Measurements from ENCODE around the gene TUBGCP3.

TUBGCP3 gene

GRCh38 chr13:112616586-112617362 is 28.8 kb upstream of the TUBGCP3 start:
- peak; percentile 62 for TF ChIP-seq CTCF (IDR thresholded peaks at IDR 0.05; ENCODE audit: low read depth, low read length)
- no peak overlapping the region for H3K4me3 ChIP-seq (ENCODE audit: low read depth, low read length)
- in situ Hi-C loops (cut with HindIII; ENCODE audit: low sequenced_read_pairs) = no loop called here
- DNase-seq (ENCODE audit: low read depth, low spot score) = peak; percentile 13

GRCh38 chr13:112615391-112615790 is 27.4 kb upstream of the TUBGCP3 start:
- no peak for DNase-seq (ENCODE audit: low read depth, low spot score)
- TF ChIP-seq CTCF (IDR thresholded peaks at IDR 0.05; ENCODE audit: low read depth, low read length) = no peak
- H3K4me3 ChIP-seq (ENCODE audit: low read depth, low read length) = no peak overlapping the region
- in situ Hi-C loops (cut with HindIII; ENCODE audit: low sequenced_read_pairs) = no loop called here

- in situ Hi-C loops (cut with HindIII; ENCODE audit: low sequenced_read_pairs) = no loop called here
- no peak overlapping the region for H3K4me3 ChIP-seq (ENCODE audit: low read depth, low read length)
- no peak for TF ChIP-seq CTCF (IDR thresholded peaks at IDR 0.05; ENCODE audit: low read depth, low read length)
- DNase-seq (ENCODE audit: low read depth, low spot score) = no peak
Measured at GRCh38 chr13:112614835-112615234, 26.9 kb upstream of the TUBGCP3 start.

GRCh38 chr13:112608212-112608611 is 20.3 kb upstream of the TUBGCP3 start:
- H3K4me3 ChIP-seq (ENCODE audit: low read depth, low read length) = no peak overlapping the region
- in situ Hi-C loops (cut with HindIII; ENCODE audit: low sequenced_read_pairs) = no loop called here
- no peak for DNase-seq (ENCODE audit: low read depth, low spot score)
- no peak for TF ChIP-seq CTCF (IDR thresholded peaks at IDR 0.05; ENCODE audit: low read depth, low read length)

GRCh38 chr13:112606109-112607001 is 18.4 kb upstream of the TUBGCP3 start:
- DNase-seq (ENCODE audit: low read depth, low spot score) = peak; percentile 87
- in situ Hi-C loops (cut with HindIII; ENCODE audit: low sequenced_read_pairs) = no loop called here
- peak; percentile 82 for TF ChIP-seq CTCF (IDR thresholded peaks at IDR 0.05; ENCODE audit: low read depth, low read length)
- peak overlapping the region; percentile 50 for H3K4me3 ChIP-seq (ENCODE audit: low read depth, low read length)

GRCh38 chr13:112605531-112605990 is 17.6 kb upstream of the TUBGCP3 start:
- H3K4me3 ChIP-seq (ENCODE audit: low read depth, low read length) = peak overlapping the region; percentile 50
- no peak for TF ChIP-seq CTCF (IDR thresholded peaks at IDR 0.05; ENCODE audit: low read depth, low read length)
- no peak for DNase-seq (ENCODE audit: low read depth, low spot score)
- in situ Hi-C loops (cut with HindIII; ENCODE audit: low sequenced_read_pairs) = no loop called here
